Upper lobe of left lung (tissue), 6 donors: ENCODE measurements around the gene CHRM4. TPM values are rescaled to one million over a fixed set of nuclear protein-coding genes. Genes with fewer than 3 reads are reported as not detected.

Experiments used
- ATAC-seq, 2 donors: fragments of 200-7000 bp; cut with Tn5 transposase; one replicate each; pipeline ENCODE4 v1.9.1; 2022; ENCODE audit warnings: mild to moderate bottlenecking in 2 of 2, moderate library complexity in 2 of 2; ENCODE audit not compliant: low FRiP score in 2 of 2
- DNase-seq, 2 donors: peaks; one replicate each; pipeline ENCODE4 v3.0.0-alpha.2; 2019 to 2020
- H3K27ac ChIP-seq, 4 donors: fragments of 200-600 bp; sonication (generic); one replicate each; pipeline ENCODE4 v1.5.1; 2016 to 2019
- H3K27me3 ChIP-seq, 4 donors: fragments of 200-600 bp; sonication (generic); one replicate each; pipeline ENCODE4 v1.5.1; 2017 to 2019
- H3K36me3 ChIP-seq, 4 donors: fragments of 200-600 bp; sonication (generic); one replicate each; pipeline ENCODE4 v1.5.1; 2016 to 2019
- H3K4me1 ChIP-seq, 4 donors: fragments of 200-600 bp; sonication (generic); one replicate each; pipeline ENCODE4 v1.5.1; 2018 to 2019
- H3K4me3 ChIP-seq, 4 donors: fragments of 200-600 bp; sonication (generic); one replicate each; pipeline ENCODE4 v1.5.1; 2017 to 2019; ENCODE audit warnings: mild to moderate bottlenecking in 2 of 4, moderate library complexity in 1 of 4
- H3K9me3 ChIP-seq, 4 donors: fragments of 200-600 bp; sonication (generic); one replicate each; pipeline ENCODE4 v1.5.1; 2018 to 2019
- EP300 ChIP-seq, 4 donors: sonication (generic); formaldehyde crosslinking; IDR thresholded peaks; one replicate each; pipeline ENCODE4 v1.5.1; 2017; ENCODE audit warnings: antibody characterized with exemption in 4 of 4, control low read depth in 2 of 4
- POLR2A ChIP-seq, 4 donors: fragments of 450-650 bp; IDR thresholded peaks; one replicate each; pipeline ENCODE4 v1.5.1; 2016 to 2017; ENCODE audit warnings: antibody characterized with exemption in 4 of 4, mild to moderate bottlenecking in 2 of 4
- POLR2AphosphoS5 ChIP-seq, 2 donors: sonication (generic); formaldehyde crosslinking; IDR thresholded peaks; one replicate each; pipeline ENCODE4 v1.5.1; 2017; ENCODE audit warnings: antibody characterized with exemption in 2 of 2
- WGBS, 2 donors: methylation state at CpG; one replicate each; pipeline ENCODE4 v1.1.5; 2017 to 2018; 5-methylcytosine and 5-hydroxymethylcytosine counted together
- total RNA-seq, 6 donors: library from RNA; depleted of rRNA in 4 of 6; stranded (reverse); fragments of >200 nt in 4 of 6; gene quantifications; one replicate each; pipeline versions ENCODE4 v1.1.0 to v1.2.1, GENCODE V29; 2016 to 2021
- TF ChIP-seq, protein P1 (sequence below), 6 experiments: fragments of 450-650 bp in 4 of 6; fragments of 200-600 bp in 2 of 6; sonication (generic) in 2 of 6; IDR thresholded peaks; one replicate each; pipeline ENCODE4 v1.5.1; 2016 to 2019; ENCODE audit warnings: antibody characterized with exemption in 6 of 6
- donor health status: DM: no; HTN: no; CAD: no; lungs with moderate emphysema.
- donor health status: DM: no; HTN: yes; CAD: no; lungs with severe emphysema.

Gene CHRM4
- total RNA-seq, 6 donors from 2014 or later = 0.34 to 1.4 (median 0.53) TPM; not detected in 2

- Histone ChIP-seq H3K9me3 (no peaks in the 10 kb centered on the region), H3K36me3 (peaks cover 21 to 79% (median 49%) of the 10 kb centered on the region in 4 donors), H3K4me1 (no peaks in the 10 kb centered on the region), H3K27me3 (no peaks in the 10 kb centered on the region), H3K4me3 (no peak overlapping the region), H3K27ac (no peak overlapping the region)
- no peak for ATAC-seq
- no peak for DNase-seq
- WGBS, 2 donors = 86 to 88% methylated on average over 9 to 10 of the region's 10 CpGs
- TF ChIP-seq POLR2A (IDR thresholded peaks at IDR 0.05) = no peak
- TF ChIP-seq POLR2AphosphoS5 (IDR thresholded peaks at IDR 0.05) = no peak
- no peak for TF ChIP-seq EP300 (IDR thresholded peaks at IDR 0.05)
- TF ChIP-seq, protein P1, sequence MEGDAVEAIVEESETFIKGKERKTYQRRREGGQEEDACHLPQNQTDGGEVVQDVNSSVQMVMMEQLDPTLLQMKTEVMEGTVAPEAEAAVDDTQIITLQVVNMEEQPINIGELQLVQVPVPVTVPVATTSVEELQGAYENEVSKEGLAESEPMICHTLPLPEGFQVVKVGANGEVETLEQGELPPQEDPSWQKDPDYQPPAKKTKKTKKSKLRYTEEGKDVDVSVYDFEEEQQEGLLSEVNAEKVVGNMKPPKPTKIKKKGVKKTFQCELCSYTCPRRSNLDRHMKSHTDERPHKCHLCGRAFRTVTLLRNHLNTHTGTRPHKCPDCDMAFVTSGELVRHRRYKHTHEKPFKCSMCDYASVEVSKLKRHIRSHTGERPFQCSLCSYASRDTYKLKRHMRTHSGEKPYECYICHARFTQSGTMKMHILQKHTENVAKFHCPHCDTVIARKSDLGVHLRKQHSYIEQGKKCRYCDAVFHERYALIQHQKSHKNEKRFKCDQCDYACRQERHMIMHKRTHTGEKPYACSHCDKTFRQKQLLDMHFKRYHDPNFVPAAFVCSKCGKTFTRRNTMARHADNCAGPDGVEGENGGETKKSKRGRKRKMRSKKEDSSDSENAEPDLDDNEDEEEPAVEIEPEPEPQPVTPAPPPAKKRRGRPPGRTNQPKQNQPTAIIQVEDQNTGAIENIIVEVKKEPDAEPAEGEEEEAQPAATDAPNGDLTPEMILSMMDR (IDR thresholded peaks at IDR 0.05) = no peak
Measured at GRCh38 chr11:46407635-46408034, 16.1 kb upstream of the CHRM4 start.

- no peak overlapping the region for H3K27ac ChIP-seq
- peaks cover 16 to 75% (median 49%) of the 10 kb centered on the region in 4 donors for H3K36me3 ChIP-seq
- H3K4me1 ChIP-seq = no peaks in the 10 kb centered on the region
- DNase-seq (no peak), ATAC-seq (no peak)
- 81 to 97% methylated on average over 5 of the region's 5 CpGs for WGBS, 2 donors
- no peak for TF ChIP-seq POLR2A (IDR thresholded peaks at IDR 0.05)
- TF ChIP-seq EP300 (IDR thresholded peaks at IDR 0.05) = no peak
- TF ChIP-seq, protein P1 (IDR thresholded peaks at IDR 0.05) = no peak
- TF ChIP-seq POLR2AphosphoS5 (IDR thresholded peaks at IDR 0.05) = no peak
- no peak overlapping the region for H3K4me3 ChIP-seq
- no peaks in the 10 kb centered on the region for H3K9me3 ChIP-seq
- no peaks in the 10 kb centered on the region for H3K27me3 ChIP-seq
Measured at GRCh38 chr11:46404476-46405017, 13.0 kb upstream of the CHRM4 start.

- Histone ChIP-seq H3K4me3 (no peak overlapping the region), H3K36me3 (peaks cover 7 to 67% (median 39%) of the 10 kb centered on the region in 4 donors), H3K9me3 (no peaks in the 10 kb centered on the region), H3K4me1 (no peaks in the 10 kb centered on the region), H3K27ac (no peak overlapping the region), H3K27me3 (no peaks in the 10 kb centered on the region)
- DNase-seq (no peak), ATAC-seq (no peak)
- WGBS, 2 donors = 78 to 79% methylated on average over 6 of the region's 6 CpGs
- TF ChIP-seq, protein P1 (IDR thresholded peaks at IDR 0.05) = no peak
Measured at GRCh38 chr11:46402957-46403902, 11.7 kb upstream of the CHRM4 start.

GRCh38 chr11:46397526-46397925 lies 6.0 kb upstream of the CHRM4 start:
- Histone ChIP-seq H3K27ac (no peak overlapping the region), H3K4me1 (peaks cover 3 to 7% (median 6%) of the 10 kb centered on the region in 4 donors), H3K4me3 (no peak overlapping the region), H3K36me3 (peaks cover 0 to 31% (median 26%) of the 10 kb centered on the region in 4 donors), H3K9me3 (no peaks in the 10 kb centered on the region), H3K27me3 (peaks cover 0 to under 1% (median 0%) of the 10 kb centered on the region in 4 donors)
- DNase-seq (peak in 1 of 2 donors; percentile 58), ATAC-seq (no peak)
- 98% methylated on average over 19 of the region's 19 CpGs for WGBS, 2 donors
- TF ChIP-seq POLR2AphosphoS5 (IDR thresholded peaks at IDR 0.05) = no peak
- TF ChIP-seq EP300 (IDR thresholded peaks at IDR 0.05) = no peak
- TF ChIP-seq, protein P1 (IDR thresholded peaks at IDR 0.05) = no peak
- no peak for TF ChIP-seq POLR2A (IDR thresholded peaks at IDR 0.05)
